ENCODE data around the gene CX3CR1.

GRCh38 chr3:39213613-39214012, 66.2 kb downstream of the CX3CR1 start:
- TF ChIP-seq CTCF (IDR thresholded peaks at IDR 0.05) (no peak), POLR2A (IDR thresholded peaks at IDR 0.05) (no peak)

Data from Peyer's patch (tissue), 4 donors.